B cell (primary cell): ENCODE measurements around the gene KRT84. TPM values are rescaled to one million over a fixed set of nuclear protein-coding genes. Genes with fewer than 3 reads are reported as not detected.

Experiments used
- ATAC-seq: fragments of 200-7000 bp; cut with Tn5 transposase; one replicate; pipeline ENCODE4 v1.10.0; 2021; ENCODE audit warnings: low read depth, mild to moderate bottlenecking, moderate number of reproducible peaks, moderate library complexity
- CTCF ChIA-PET: fragments of 350-600 bp; sonication (Branson Sonifier 250); formaldehyde crosslinking; loops from one replicate; lab custom pipeline; 2021; ENCODE audit warnings: antibody characterized with exemption, inconsistent platforms; lab: Charles Lee
- POLR2A ChIA-PET: fragments of 350-600 bp; sonication (Branson Sonifier 250); formaldehyde crosslinking; loops from one replicate; lab custom pipeline; 2021; ENCODE audit warnings: antibody characterized with exemption; lab: Charles Lee
- DNase-seq: peaks from one replicate; pipeline ENCODE4 v3.0.0; 2013
- H2AFZ ChIP-seq: 2 replicates; pipeline ENCODE4 v1.6.1; 2012; ENCODE audit warnings: mild to moderate bottlenecking, low read depth, low read length; ENCODE audit not compliant: insufficient read depth, poor library complexity, severe bottlenecking
- H3K27ac ChIP-seq, 2 donors: 1 replicate in 1 of 2; 2 replicates in 1 of 2; pipeline ENCODE4 v1.5.1; 2012 to 2013; ENCODE audit warnings: low read length in 2 of 2, mild to moderate bottlenecking in 2 of 2, moderate library complexity in 1 of 2
- H3K27me3 ChIP-seq, 4 experiments: fragments of 200-600 bp in 1 of 4; sonication (generic) in 1 of 4; replicated peaks in 1 of 4; 1 replicate in 2 of 4; 2 replicates in 2 of 4; pipeline versions ENCODE4 v1.6.1 to v1.7.0; 2013 to 2016; ENCODE audit warnings: low read length in 3 of 4, mild to moderate bottlenecking in 2 of 4, mixed read lengths in 1 of 4, moderate library complexity in 1 of 4; ENCODE audit not compliant: insufficient read depth in 4 of 4, control insufficient read depth in 3 of 4; ENCODE audit errors: control extremely low read depth in 1 of 4
- H3K36me3 ChIP-seq, 2 experiments: replicated peaks in 1 of 2; 1 replicate in 1 of 2; 2 replicates in 1 of 2; pipeline versions ENCODE4 v1.6.1 to v1.7.1; 2013; ENCODE audit warnings: low read length in 1 of 2; ENCODE audit not compliant: insufficient read depth in 2 of 2, control insufficient read depth in 1 of 2; ENCODE audit errors: control extremely low read depth in 1 of 2, extremely low read depth in 1 of 2
- H3K4me1 ChIP-seq, 2 donors: fragments of 200-600 bp in 1 of 2; sonication (generic) in 1 of 2; 1 replicate in 1 of 2; 2 replicates in 1 of 2; pipeline versions ENCODE4 v1.5.1 to v1.6.1; 2013 to 2017; ENCODE audit warnings: low read length in 2 of 2; ENCODE audit not compliant: control insufficient read depth in 2 of 2, insufficient read depth in 2 of 2
- H3K4me2 ChIP-seq: replicated peaks from 2 replicates; pipeline ENCODE3; 2012; ENCODE audit warnings: mild to moderate bottlenecking, low read depth, low read length; ENCODE audit not compliant: poor library complexity, severe bottlenecking
- H3K4me3 ChIP-seq, 5 experiments: fragments of 200-600 bp in 1 of 5; sonication (generic) in 1 of 5; 1 replicate in 3 of 5; 2 replicates in 2 of 5; pipeline versions ENCODE4 v1.5.1 to v1.7.0; 2011 to 2016; ENCODE audit warnings: low read length in 4 of 5, mild to moderate bottlenecking in 4 of 5, low read depth in 2 of 5, control low read depth in 1 of 5, moderate library complexity in 1 of 5; ENCODE audit not compliant: insufficient read depth in 1 of 5; ENCODE audit errors: control extremely low read depth in 1 of 5, extremely low read depth in 1 of 5
- H3K79me2 ChIP-seq: fragments of 200-600 bp; sonication (generic); one replicate; pipeline ENCODE4 v1.6.0; 2016; ENCODE audit warnings: low read length; ENCODE audit not compliant: control insufficient read depth, insufficient read depth
- H3K9ac ChIP-seq: fragments of 200-600 bp; sonication (generic); 2 replicates; pipeline ENCODE4 v1.6.1; 2017; ENCODE audit warnings: mild to moderate bottlenecking, low read length, moderate library complexity
- H3K9me3 ChIP-seq, 3 donors: one replicate each; pipeline versions ENCODE4 v1.6.1 to v1.7.1; 2013; ENCODE audit warnings: low read length in 2 of 3; ENCODE audit not compliant: control insufficient read depth in 2 of 3, insufficient read depth in 1 of 3; ENCODE audit errors: control extremely low read depth in 1 of 3
- H4K20me1 ChIP-seq: 2 replicates; pipeline ENCODE4 v1.6.0; 2012; ENCODE audit warnings: mild to moderate bottlenecking, low read length; ENCODE audit not compliant: insufficient read depth, control insufficient read depth, poor library complexity, severe bottlenecking
- H3K27ac Mint-ChIP-seq: one replicate; pipeline ENCODE4 v1.8.0; 2021; ENCODE audit warnings: mixed read lengths
- H3K27me3 Mint-ChIP-seq: one replicate; pipeline ENCODE4 v1.8.0; 2021; ENCODE audit warnings: mixed read lengths
- H3K4me1 Mint-ChIP-seq: one replicate; pipeline ENCODE4 v1.8.0; 2021; ENCODE audit warnings: mixed read lengths
- H3K4me3 Mint-ChIP-seq: one replicate; pipeline ENCODE4 v1.8.0; 2021; ENCODE audit warnings: mixed read lengths
- H3K9me3 Mint-ChIP-seq: one replicate; pipeline ENCODE4 v1.8.0; 2022; ENCODE audit warnings: mixed read lengths; ENCODE audit not compliant: insufficient read depth
- CTCF ChIP-seq: fragments of 200-600 bp; IDR thresholded peaks from one replicate; pipeline ENCODE4 v1.8.0; 2022; ENCODE audit warnings: antibody characterized with exemption, mild to moderate bottlenecking
- EZH2 ChIP-seq: IDR thresholded peaks from 2 replicates; pipeline ENCODE4 v1.6.1; 2012; ENCODE audit warnings: borderline replicate concordance, low read depth, mild to moderate bottlenecking, moderate library complexity, low read length; ENCODE audit not compliant: insufficient read depth, poor library complexity, severe bottlenecking
- WGBS: methylation state at CpG from one replicate; pipeline ENCODE4 v1.1.5; 2013; ENCODE audit warnings: missing lambda C conversion rate; ENCODE audit not compliant: insufficient coverage; 5-methylcytosine and 5-hydroxymethylcytosine counted together
- intact Hi-C: fragments of 100-400 bp; cut with micrococcal nuclease; formaldehyde crosslinking; loops from one replicate; pipeline ENCODE4 v1.10.0; 2022
- polyA plus RNA-seq: library from polyadenylated mRNA; depleted of rRNA; stranded (reverse); fragments of >200 nt; gene quantifications from 2 replicates; pipeline ENCODE4 v1.2.3, GENCODE V29; 2012
- total RNA-seq, 2 donors: library from RNA; stranded (reverse); fragments of 120-200 nt in 1 of 2; gene quantifications; 1 replicate in 1 of 2; 2 replicates in 1 of 2; pipeline versions ENCODE4 v1.2.3 to v1.2.4, GENCODE V29; 2013 to 2022

Gene KRT84
- total and polyA plus RNA-seq, 2 donors (not counting 1 experiment from before 2014, with no cell fraction given) = not detected

GRCh38 chr12:52347551-52348510, 37.6 kb downstream of the KRT84 start:
- no peak overlapping the region for H3K27ac Mint-ChIP-seq

More at GRCh38 chr12:52347551-52348510, 37.6 kb downstream of the KRT84 start:
- H3K9ac ChIP-seq = no peak overlapping the region
- peaks cover 0 to 9% (median 2%) of the 10 kb centered on the region in 4 experiments for H3K27me3 ChIP-seq
- no peak for TF ChIP-seq CTCF
- TF ChIP-seq EZH2 = no peak
- no peak overlapping the region for H3K4me2 ChIP-seq
- Mint-ChIP-seq H3K9me3 (no peaks in the 10 kb centered on the region), H3K4me1 (peaks cover 3% of the 10 kb centered on the region), H3K27me3 (peaks cover 14% of the 10 kb centered on the region), H3K4me3 (no peak overlapping the region)
- ChIA-PET CTCF (interaction anchor here (0.5 kb wide), 1 partner anchor 71 kb away, joined by 3 read pairs; no protein-coding TSS in a partner anchor), POLR2A (no interaction called here)
- peaks cover 0 to 7% (median 0%) of the 10 kb centered on the region in 3 donors for H3K9me3 ChIP-seq
- ATAC-seq (no peak), DNase-seq (no peak)
- no peak overlapping the region for H3K4me3 ChIP-seq
- no peaks in the 10 kb centered on the region for H3K36me3 ChIP-seq
- H3K27ac ChIP-seq = no peak overlapping the region
- H2AFZ ChIP-seq = no peak overlapping the region
- 81% methylated on average over 12 of the region's 16 CpGs for WGBS
- no peaks in the 10 kb centered on the region for H3K4me1 ChIP-seq
- no peaks in the 10 kb centered on the region for H4K20me1 ChIP-seq
- no peaks in the 10 kb centered on the region for H3K79me2 ChIP-seq
- intact Hi-C loops = no loop called here
